Hindlimb muscle (tissue), 1 donor: ENCODE data around the gene NBEA. TPM values are rescaled to one million over a fixed set of nuclear protein-coding genes. Genes with fewer than 3 reads are reported as not detected.
"Not testable (repeated sequence)": the region's sequence is repeated elsewhere in the genome, so short reads cannot be mapped to it uniquely, and the experiment has no call there.

Experiments
- DNase-seq: peaks from one replicate; pipeline ENCODE4 v3.0.0-alpha.2; 2013
- polyA plus RNA-seq: library from polyadenylated mRNA; unstranded; fragments of 120-200 nt; gene quantifications from one replicate; pipeline ENCODE4 v1.2.1, GENCODE V29; 2013; ENCODE audit not compliant: insufficient read length

Gene NBEA
- polyA plus RNA-seq, 1 donor = 17.3 TPM

DNA sequence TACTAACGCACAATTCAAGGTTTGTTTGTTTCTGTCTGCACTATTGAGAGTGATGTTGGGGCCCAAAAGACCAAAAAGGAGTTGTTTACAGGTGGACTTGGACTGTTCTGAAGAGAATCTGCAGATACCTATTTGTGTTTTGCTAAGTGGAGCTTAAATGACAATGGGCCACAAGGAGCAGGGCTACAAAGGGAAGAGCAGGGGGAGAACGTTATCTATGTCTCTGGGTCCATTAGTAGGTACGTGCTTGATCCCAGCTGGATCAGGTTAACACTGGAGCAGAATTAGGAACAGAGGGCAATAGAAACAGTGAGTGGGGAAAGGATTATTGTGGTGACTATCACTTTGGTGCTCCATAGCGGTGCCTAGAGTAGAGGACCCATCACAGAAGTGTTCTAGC lies 22.5 kb downstream of the NBEA start:
- no peak for DNase-seq

DNA sequence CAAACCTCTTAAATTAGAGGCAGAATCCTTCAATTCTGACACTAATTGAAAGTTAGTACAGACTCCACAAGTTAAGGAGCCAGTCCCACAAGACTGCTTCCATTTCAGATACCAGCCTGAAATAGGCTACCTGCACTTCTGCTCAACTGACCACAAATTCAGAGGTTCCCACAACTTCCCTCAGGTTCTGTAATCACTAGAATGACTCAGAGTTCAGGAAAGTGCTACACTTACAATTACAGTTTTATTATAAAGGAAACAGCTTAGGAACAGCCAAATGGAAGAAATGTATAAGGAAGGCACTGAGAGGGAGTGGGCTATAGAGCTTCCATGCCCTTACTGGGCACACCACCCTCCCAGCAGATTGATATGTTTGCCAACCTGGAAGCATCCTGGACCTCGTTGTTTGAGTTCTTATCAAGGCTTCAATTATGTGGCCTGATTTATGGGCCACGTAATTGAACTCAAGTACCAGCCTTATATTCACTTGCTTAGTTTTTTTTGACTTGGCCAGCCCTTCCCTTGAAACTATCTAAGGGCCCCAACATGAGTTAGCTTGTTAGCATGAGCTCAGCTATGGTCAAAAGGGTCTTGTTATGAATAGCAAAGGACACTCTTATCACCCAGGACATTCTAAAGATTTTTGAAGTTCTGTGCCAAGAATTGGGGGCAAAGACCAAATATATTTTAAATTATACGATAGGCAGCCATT lies 25.9 kb downstream of the NBEA start:
- DNase-seq = no peak

DNA sequence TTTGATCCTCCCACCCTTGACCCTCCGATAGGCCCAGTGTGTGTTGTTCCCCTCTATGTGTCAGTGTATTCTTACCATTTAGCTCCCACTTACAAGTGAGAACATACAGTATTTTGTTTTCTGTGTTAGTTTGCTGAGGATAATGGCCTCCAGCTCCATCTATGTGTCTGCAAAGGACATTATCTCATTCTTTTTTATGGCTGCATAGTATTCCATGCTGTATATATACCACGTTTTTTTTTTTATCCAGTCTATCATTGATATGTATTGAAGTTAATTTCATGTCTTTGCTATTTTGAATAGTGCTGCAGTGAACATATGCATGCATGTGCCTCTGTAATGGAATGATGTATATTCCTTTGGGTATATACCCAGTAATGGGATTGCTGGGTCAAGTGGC lies 27.5 kb downstream of the NBEA start:
- DNase-seq = not testable (repeated sequence)

DNA sequence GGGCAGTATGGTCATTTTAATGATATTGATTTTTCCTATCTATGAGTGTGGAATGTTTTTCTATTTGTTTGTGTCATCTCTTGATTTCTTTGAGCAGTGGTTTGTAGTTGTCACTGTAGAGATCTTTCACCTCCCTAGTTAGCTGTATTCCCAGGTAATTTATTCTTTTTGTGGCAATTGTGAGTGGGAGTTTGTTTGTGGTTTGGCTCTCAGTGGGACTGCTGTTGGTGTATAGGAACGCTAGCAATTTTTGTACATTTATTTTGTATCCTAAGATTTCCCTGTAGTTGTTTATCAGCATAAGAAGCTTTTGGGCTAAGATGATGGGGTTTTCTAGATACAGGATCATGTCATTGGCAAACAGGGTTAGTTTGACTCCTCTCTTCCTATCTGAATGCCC lies 28.9 kb downstream of the NBEA start:
- DNase-seq = no peak

DNA sequence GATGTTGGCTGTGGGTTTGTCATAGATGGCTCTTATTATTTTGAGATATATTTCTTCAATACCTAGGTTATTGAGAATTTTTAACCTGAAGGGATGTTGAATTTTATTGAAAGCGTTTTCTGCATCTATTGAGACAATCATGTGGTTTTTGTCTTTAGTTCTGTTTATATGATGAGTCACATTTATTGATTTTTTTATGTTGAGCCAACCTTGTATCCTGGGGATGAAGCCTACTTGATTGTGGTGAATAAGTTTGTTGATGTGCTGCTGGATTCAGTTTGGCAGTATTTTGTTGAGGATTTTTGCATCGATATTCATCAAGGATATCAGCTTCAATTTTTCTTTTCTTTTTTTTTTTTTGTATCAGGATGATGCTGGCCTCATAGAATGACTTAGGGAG lies 29.4 kb downstream of the NBEA start:
- DNase-seq = no peak

DNA sequence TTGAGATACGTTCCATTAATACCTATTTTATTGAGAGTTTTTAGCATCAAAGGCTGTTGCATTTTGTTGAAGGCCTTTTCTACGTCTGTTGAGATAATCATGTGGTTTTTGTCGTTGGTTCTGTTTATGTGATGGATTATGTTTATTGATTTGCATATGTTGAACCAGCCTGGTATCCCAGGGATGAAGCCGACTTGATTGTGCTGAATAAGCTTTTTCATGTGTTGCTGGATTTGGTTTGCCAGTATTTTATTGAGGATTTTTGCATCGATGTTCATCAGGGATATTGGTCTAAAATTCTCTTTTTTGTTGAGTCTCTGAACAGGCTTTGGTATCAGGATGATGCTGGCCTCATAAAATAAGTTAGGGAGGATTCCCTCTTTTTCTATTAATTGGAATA lies 43.1 kb downstream of the NBEA start:
- DNase-seq = not testable (repeated sequence)

DNA sequence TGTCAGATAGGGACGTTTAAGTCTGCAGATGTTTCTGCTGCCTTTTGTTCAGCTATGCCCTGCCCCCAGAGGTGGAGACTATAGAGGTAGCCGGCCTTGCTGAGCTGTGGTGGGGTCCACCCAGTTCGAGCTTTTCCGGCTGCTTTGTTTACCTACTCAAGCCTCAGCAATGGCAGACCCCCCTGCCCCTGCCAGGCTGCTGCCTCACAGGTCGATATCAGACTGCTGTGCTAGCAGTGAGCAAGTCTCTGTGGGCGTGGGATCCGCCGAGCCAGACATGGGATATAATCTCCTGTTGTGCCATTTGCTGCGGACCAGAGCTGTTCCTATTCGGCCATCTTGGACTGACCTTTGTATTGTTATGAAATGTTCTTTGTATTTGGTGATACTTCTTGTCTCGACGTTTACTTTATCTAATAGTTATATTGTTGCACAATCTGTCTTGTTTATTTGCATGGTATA lies 46.3 kb downstream of the NBEA start:
- DNase-seq = no peak

DNA sequence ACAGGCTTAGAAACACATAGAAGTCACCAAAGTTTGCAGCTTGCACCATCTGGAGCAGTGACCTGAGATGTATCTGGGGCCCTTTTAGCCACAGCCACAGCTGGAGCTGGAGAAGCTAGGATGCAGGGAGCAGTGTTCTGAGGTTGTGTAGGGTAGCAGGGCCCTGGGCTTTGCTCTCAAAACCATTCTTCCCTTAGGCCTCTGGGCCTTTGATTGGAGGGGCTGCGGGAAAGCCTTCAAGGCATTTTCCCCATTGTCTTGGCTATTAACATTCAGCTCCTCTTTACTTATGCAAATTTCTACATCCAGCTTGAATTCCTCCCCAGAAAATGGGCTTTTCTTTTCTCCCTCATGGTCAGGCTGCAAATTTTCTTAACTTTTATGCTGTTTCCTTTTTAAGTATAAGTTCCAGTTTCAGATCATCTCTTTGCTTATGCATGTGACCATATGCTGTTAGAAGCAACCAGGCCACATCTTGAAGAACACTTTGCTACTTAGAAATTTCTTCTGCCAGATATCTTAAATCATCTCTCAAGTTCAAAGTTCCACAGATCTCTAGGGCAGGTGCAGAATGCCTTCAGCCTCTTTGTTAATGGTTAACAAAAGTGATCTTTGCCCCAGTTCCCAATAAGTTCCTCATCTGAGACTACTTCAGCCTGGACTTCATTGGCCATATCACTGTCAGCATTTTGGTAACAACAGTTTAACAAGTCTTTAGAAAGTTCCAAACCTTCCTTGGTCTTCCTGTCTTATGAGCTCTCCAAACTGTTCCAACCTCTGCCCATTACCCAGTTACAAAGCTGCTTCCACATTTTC lies 48.5 kb downstream of the NBEA start:
- no peak for DNase-seq

DNA sequence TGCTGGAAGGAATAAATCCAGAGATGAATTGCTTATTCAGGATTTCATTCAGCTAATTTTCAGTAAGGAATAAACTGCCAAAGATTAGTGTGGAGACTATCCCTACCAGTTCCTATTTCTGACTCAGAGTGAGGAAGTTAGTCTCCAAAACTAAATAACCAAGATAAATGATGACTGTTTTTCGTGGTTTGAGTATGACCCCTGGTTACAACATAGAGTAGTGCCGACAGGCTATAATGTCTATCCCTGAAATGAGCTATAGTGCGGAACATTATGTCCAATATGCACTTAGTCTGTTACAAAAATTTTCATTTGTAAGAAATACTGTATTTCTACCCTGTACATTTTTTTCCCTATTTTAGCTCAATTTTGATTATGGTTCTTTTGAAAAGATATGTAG lies 51.4 kb downstream of the NBEA start:
- DNase-seq = no peak

DNA sequence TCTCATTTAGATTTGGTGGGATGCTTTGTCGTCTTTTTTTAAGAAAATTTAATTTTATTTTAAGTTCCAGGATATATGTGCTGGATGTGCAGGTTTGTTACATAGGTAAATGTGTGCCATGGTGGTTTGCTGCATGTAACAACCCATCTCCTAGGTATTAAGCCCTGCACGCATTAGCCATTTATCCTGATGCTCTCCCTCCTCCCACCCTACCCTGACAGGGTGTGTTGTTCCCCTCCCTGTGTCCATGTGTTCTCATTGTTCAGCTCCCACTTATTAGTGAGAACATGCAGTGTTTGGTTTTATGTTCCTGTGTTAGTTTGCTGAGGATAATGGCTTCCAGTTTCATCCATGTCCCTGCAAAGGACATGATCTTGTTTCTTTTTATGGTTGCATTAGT lies 61.7 kb downstream of the NBEA start:
- DNase-seq = not testable (repeated sequence)

DNA sequence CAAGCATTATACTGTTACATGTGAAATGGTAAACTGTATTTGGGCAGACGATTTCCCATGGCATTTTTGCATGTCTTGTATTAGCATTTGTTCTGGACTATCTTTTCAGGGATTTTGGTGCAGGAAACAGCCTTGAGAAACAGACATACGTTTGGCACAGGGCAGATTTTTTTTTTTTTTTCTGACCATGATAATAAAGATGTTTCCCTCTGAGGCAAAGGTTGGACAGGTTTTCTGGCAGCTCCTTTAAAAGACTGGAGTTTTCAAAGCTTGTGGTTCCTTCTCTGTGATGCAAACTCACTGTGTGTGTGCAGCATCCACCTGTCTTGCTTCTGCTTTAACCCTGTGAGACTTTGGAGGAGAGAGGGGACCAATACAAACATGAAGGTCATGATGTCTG lies 63.0 kb downstream of the NBEA start:
- no peak for DNase-seq

DNA sequence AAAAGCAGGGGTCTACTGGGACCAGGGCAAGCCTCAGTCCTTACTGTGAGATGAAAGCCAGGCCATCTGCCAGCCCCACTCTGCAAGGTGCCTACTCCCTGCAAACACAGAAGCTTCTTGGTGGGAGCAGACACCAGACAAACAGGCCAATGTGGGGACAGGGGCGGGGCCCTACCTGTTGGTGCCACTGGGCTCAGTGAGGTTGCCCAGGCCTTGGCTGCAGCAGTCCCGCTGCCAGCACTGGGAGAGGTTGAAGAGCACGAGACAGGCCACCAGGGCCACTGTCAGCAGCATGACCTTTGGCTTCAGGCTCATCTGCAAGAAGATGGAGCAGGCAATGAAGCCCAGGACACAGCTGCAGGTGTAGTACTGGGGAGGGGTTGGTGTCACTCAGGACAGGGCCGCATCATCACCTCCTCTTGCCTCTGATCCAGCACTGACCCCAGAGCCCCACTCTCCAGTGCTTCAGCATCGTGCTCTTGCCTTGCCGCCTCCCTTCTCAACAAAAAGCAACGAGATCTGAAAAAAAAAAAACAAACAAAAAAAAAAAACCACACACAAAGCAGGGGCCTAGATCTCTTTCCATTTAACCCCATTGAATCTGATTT lies 72.6 kb downstream of the NBEA start:
- no peak for DNase-seq

DNA sequence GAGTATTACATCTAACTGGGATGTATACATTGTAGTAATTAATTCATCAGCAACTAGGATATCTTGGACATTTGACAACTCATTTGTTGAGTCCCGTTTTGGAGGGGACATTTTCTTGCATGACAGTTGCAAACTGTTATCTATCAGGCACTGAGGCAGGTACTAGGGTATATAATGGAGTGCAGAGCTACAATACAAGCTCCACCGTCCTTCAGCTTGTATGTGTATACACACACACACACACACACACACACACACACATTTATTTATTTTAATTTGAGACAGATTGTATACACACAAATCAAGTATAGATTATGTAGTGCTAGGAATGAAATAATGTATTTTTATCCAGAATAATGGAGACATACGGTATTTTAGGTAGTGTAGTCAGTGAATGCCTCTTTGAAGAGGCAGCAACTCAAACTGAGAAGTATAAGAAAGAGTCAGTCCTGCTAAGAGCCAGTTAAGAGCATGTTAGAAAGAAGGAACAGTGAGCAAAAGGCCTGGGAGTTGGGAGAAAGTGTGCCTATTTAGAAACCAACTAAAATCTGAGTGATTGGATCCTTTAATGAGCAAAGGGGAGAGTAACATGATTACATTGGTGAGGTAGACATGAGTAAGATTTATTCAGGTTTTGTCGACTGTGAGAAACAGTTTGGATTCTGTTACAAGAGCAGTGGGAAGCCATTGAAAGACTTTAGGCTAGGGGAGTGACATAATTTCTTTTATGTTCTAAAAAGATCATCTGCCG lies 74.5 kb downstream of the NBEA start:
- no peak for DNase-seq

DNA sequence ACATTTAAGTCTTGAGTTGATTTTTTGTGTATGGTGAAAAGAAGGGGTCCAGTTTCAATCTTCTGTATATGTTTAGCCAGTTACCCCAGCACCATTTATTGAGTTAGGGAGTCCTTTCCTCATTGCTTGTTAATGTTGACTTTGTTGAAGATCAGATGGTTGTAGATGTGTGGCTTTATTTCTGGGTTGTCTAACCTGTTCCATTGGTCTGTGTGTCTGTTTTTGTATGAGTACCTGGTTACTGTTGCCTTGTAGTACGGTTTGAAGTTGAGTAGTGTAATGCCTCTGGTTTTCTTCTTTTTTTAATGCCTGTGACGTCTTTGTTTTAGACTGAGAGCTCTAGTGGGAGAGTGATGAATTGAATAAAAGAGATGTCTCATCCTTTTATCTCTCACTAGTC lies 83.2 kb downstream of the NBEA start:
- no peak for DNase-seq

DNA sequence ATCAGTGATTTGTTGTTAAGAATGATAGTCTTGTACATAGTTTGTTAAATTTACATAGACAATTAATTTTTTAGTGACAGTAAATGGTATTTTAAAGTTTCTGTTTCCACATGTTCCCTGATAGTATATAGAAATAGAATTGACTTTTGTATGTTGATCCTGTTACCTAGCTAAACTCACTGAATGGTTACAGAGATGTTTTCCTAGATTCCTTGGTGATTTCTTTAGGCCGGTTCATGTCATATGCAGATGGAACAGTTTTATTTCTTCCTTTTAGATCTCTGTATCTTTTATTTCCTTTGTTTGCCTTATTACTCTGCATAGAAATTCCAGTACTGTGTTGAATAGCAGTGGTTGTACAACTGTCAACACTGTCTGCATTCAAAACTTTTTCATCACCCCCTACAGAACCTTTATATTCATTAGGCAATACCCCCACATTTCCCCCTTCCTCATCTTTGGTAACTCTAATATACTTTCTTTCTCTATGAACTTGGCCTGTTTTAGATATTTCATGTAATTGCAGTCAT lies 86.3 kb downstream of the NBEA start:
- DNase-seq = no peak

DNA sequence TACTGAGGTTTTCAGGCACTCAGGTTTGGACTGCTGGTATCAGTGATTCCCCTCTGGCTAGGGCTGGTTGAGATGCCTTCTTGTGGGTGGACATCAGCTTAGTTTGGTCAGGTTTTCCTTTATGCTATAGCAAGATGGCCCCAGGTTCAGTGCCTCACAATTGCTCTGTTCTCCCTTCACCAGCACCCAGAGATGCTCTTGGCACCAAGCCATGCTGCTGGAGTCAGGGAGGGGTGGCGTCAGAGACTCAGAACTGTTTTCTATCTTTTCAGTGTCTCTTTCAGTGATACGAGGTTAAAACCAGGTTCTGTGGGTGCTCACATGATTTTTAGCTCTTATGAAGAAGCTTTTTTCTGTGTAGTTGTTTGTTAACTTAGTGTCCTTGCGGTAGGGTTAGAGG lies 96.9 kb downstream of the NBEA start:
- DNase-seq = no peak

DNA sequence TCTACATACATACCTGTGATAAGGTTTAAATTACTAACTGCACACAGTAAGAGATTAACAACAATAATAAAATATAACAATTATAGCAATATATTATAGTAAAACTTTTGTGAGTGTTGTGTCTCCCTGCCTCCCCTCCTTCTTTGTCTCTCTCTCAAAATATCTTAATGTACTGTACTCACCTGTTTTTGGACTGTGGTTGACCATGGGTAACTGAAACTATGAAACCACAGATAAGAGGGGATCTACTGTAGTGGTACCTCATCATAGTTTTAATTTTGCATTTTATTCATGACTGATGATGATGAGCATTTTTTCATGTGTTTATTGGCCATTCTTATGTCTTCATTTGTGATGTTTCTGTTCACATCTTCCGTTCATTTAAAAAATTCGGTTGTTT lies 104.5 kb downstream of the NBEA start:
- no peak for DNase-seq

DNA sequence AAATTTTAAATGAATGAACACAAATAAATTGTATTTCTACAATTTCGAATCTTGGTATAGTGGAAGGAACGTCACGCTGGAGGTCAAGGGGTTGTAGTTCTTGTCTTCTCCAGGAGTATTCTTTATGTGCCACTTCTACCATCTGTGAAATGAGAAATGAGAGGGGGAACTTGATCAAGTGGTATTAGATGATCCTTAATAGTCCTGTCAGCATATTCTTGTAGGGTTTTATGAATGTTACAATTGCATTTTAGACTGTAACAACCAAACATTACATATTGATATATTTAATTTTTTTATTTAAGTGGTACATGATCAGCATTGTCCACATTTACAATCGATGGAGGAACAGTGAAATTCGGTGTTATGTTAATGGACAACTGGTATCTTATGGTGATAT lies 113.6 kb downstream of the NBEA start:
- DNase-seq = no peak

DNA sequence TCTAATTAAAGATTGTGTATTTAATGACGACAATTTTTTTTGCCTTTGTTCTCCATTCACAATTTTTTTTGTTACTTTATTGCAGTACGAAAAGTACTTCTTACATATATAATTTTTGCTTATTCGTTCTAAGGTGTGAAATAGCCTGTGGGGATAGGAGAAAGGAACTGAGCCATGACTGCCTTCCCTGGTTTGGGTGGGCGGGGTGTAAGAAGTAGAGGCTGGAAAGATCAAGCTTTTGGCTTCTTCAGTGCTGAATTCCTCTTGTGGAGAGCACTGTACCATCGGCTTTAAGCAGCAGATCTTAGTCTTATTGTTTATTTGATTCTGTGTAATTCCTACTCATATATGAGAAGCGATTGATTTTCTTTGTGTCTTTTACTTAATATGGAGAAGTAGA lies 115.8 kb downstream of the NBEA start:
- no peak for DNase-seq

DNA sequence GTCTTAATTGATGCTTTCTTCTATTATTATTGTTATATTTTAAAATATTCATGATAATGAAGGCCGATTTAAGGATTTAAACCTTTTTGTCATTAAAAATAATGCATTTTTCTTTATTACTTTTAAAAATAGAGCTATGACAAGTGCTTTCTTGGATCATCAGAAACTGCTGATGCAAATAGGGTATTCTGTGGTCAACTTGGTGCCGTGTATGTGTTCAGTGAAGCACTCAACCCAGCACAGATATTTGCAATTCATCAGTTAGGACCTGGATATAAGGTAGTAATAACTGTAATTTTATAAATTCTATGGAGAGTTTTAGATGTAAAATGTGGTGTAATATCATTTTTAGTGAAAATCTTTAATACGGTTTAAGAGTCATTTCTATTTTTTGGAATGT lies 116.5 kb downstream of the NBEA start:
- not testable (repeated sequence) for DNase-seq

DNA sequence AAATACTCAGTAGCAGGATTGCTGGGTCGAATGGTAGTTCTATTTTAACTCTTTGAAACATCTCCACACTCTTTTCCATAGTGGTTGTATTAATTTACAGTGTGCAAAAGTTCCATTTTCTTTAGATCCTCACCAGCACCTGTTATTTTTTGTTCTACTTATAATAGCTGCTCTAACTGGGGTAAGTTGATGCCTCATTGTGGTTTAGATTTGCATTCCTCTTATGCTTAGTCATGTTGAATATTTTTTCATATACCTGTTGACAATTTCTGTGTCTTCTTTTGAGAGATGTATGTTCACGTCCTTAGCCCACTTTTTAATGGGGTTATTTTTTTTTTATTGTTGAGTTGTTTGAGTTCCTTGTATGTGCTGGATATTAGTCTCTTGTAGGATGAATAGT lies 144.6 kb downstream of the NBEA start:
- DNase-seq = no peak

DNA sequence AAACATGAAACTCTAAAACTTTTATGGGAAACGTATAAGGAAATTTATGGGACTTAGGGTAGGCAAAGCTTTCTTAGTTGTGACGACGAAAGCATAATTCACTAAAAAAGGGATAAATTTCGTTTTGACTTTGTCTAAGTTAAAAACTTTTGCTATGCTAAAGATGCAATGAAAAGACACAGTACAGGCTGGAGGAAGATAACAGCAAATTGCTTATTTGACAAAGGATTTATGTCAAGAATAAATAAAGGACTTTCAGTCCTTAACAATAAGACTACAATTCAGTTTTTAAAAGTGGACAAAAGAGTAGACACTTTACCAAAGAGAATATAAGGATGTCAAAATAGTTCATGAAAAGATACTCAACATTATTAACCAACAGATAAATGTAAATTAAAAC lies 150.2 kb downstream of the NBEA start:
- no peak for DNase-seq

DNA sequence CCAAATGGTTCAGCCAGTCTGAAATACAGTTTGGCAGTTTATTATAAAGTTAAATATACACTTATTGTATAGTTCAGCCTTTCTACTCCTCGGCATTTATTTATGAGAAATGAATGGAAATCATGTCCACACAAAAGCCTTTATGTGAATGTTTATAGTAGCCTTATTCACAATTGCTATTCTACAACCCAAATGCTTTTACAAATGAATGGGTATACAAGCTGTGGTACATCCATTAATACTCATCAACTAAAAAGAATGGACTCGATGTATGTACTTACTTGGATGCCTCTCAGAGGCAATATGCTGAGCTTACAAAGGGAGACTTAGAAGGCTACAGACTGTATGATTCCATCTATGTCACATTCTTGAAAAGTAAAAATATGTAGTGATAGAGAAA lies 150.7 kb downstream of the NBEA start:
- no peak for DNase-seq
